K562 (cell line): ENCODE data around the gene CDIPT. TPM values are rescaled to one million over a fixed set of nuclear protein-coding genes. Genes with fewer than 3 reads are reported as not detected.

Source experiments
- HMG20A ChIP-seq: fragments of 450-650 bp; formaldehyde crosslinking; conservative IDR thresholded peaks from 2 replicates; pipeline ENCODE4 v1.4.0; 2020; ENCODE audit warnings: mild to moderate bottlenecking, mixed read lengths
- MCM5 ChIP-seq: fragments of 450-650 bp; IDR thresholded peaks from 2 replicates; pipeline ENCODE4 v1.6.1; 2016; ENCODE audit warnings: low read depth
- MEIS2 ChIP-seq: fragments of 450-650 bp; IDR thresholded peaks from 2 replicates; pipeline ENCODE4 v1.6.1; 2014; ENCODE audit warnings: mild to moderate bottlenecking; ENCODE audit not compliant: partially characterized antibody
- MYBL2 ChIP-seq, 2 experiments: fragments of 450-650 bp in 1 of 2; sonication (generic) in 1 of 2; formaldehyde crosslinking in 1 of 2; IDR thresholded peaks; 2 replicates each; pipeline versions ENCODE4 v1.6.1 to v1.8.1; 2017 to 2022; ENCODE audit warnings: borderline replicate concordance in 1 of 2, inconsistent platforms in 1 of 2, low read depth in 1 of 2, mild to moderate bottlenecking in 1 of 2, missing genetic modification reagents in 1 of 2, moderate library complexity in 1 of 2
- POLR2G ChIP-seq: fragments of 200-400 bp; formaldehyde crosslinking; IDR thresholded peaks from 2 replicates; pipeline ENCODE4 v1.6.1; 2017; ENCODE audit warnings: low read depth, mild to moderate bottlenecking, antibody characterized with exemption, low read length, moderate library complexity
- RBM17 ChIP-seq: fragments of 200-400 bp; formaldehyde crosslinking; IDR thresholded peaks from 2 replicates; pipeline ENCODE4 v1.6.1; 2017; ENCODE audit warnings: low read depth, mild to moderate bottlenecking, low read length, borderline replicate concordance
- RCOR1 ChIP-seq, 2 experiments: IDR thresholded peaks; 2 replicates each; pipeline ENCODE4 v1.6.1; 2012; ENCODE audit warnings: low read depth in 2 of 2, low read length in 2 of 2, borderline replicate concordance in 1 of 2, improper control_type of control experiment in 1 of 2
- SMARCE1 ChIP-seq: fragments of 450-650 bp; IDR thresholded peaks from 2 replicates; pipeline ENCODE4 v1.7.1; 2016; ENCODE audit warnings: mild to moderate bottlenecking
- TEAD1 ChIP-seq, 2 experiments: fragments of 450-650 bp in 1 of 2; sonication (generic) in 1 of 2; formaldehyde crosslinking; IDR thresholded peaks; 2 replicates each; pipeline versions ENCODE4 v1.4.0 to v1.8.0; 2020 to 2022; ENCODE audit warnings: mild to moderate bottlenecking in 2 of 2, missing genetic modification reagents in 1 of 2
- ZNF740 ChIP-seq, 3 experiments: fragments of 200-800 bp in 1 of 3; sonication (Bioruptor generic) in 1 of 3; sonication (generic) in 1 of 3; formaldehyde crosslinking in 1 of 3; IDR thresholded peaks; 2 replicates each; pipeline versions ENCODE4 v1.6.1 to v1.8.0; 2016 to 2022; ENCODE audit warnings: mild to moderate bottlenecking in 2 of 3, missing compliant biosample characterization in 2 of 3, missing genetic modification characterization in 2 of 3, missing genetic modification reagents in 1 of 3
- polyA plus RNA-seq, 8 experiments: library from polyadenylated mRNA; depleted of rRNA in 4 of 8; stranded (reverse) in 5 of 8; unstranded in 3 of 8; fragments of >200 nt; fragmentation: Nextera tagmentation in 2 of 8; fragmentation: Illumina TruSeq in 1 of 8; extraction: Ambion mirVana in 2 of 8; extraction: Trizol in 1 of 8; gene quantifications; 2 replicates each; pipeline versions ENCODE4 v1.2.1 to v1.2.3, GENCODE V29; 2011 to 2014; ENCODE audit warnings: inconsistent platforms in 1 of 8, missing spikeins in 1 of 8
- total RNA-seq, 7 experiments: library from RNA; depleted of rRNA in 6 of 7; stranded (reverse); fragments of >200 nt in 6 of 7; fragmentation: Illumina TruSeq in 2 of 7; extraction: Trizol in 2 of 7; gene quantifications; 2 replicates each; pipeline versions ENCODE4 v1.2.1 to v1.2.3, GENCODE V29; 2011 to 2021; ENCODE audit warnings: low replicate concordance in 1 of 7
- TF ChIP-seq, protein P1 (sequence below): IDR thresholded peaks from 2 replicates; pipeline ENCODE4 v1.6.1; 2011; ENCODE audit warnings: borderline replicate concordance, low read depth, mild to moderate bottlenecking, moderate library complexity, low read length; ENCODE audit not compliant: insufficient read depth, poor library complexity, severe bottlenecking
- TF ChIP-seq, protein P2 (sequence below): fragments of 250-450 bp; sonication (Bioruptor Pico); IDR thresholded peaks from 2 replicates; pipeline ENCODE4 v1.4.0; 2020; ENCODE audit warnings: borderline replicate concordance

CDIPT gene
- total and polyA plus RNA-seq, 9 of the 15 experiments (the other 6 are each of a cell fraction or from before 2014, with no cell fraction given), result 1.3 to 37.0 (median 23.0) TPM

- TF ChIP-seq ZNF740 (CRISPR knock-in tag; IDR thresholded peaks at IDR 0.05) (no peak), ZNF740 (tag; IDR thresholded peaks at IDR 0.05) (no peak), SMARCE1 (0 out of 2 replicates have a peak, but pooled peaks have one; percentile 21), POLR2G (peak; percentile 90), RBM17 (no peak), MEIS2 (peak; percentile 98), MYBL2 (IDR thresholded peaks at IDR 0.05; ENCODE audit: low read depth) (no peak; the same call in 1 of the 2 replicates), MYBL2 (CRISPR knock-in tag; IDR thresholded peaks at IDR 0.05; ENCODE audit: borderline replicate concordance) (no peak), HMG20A (CRISPR knock-in tag) (no peak), TEAD1 (CRISPR knock-in tag; IDR thresholded peaks at IDR 0.05) (peak; percentile 19 to 92; a peak in 3 of 4 replicates), RCOR1 (IDR thresholded peaks at IDR 0.05; ENCODE audit: borderline replicate concordance in 1 of 2, low read depth in 2 of 2, low read length in 2 of 2) (peak in 1 of 2 experiments; percentile 25; a peak in 2 of 4 replicates), MCM5 (no peak)
- TF ChIP-seq, protein P1, sequence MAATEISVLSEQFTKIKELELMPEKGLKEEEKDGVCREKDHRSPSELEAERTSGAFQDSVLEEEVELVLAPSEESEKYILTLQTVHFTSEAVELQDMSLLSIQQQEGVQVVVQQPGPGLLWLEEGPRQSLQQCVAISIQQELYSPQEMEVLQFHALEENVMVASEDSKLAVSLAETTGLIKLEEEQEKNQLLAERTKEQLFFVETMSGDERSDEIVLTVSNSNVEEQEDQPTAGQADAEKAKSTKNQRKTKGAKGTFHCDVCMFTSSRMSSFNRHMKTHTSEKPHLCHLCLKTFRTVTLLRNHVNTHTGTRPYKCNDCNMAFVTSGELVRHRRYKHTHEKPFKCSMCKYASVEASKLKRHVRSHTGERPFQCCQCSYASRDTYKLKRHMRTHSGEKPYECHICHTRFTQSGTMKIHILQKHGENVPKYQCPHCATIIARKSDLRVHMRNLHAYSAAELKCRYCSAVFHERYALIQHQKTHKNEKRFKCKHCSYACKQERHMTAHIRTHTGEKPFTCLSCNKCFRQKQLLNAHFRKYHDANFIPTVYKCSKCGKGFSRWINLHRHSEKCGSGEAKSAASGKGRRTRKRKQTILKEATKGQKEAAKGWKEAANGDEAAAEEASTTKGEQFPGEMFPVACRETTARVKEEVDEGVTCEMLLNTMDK, result peak; percentile 90
- TF ChIP-seq, protein P2, sequence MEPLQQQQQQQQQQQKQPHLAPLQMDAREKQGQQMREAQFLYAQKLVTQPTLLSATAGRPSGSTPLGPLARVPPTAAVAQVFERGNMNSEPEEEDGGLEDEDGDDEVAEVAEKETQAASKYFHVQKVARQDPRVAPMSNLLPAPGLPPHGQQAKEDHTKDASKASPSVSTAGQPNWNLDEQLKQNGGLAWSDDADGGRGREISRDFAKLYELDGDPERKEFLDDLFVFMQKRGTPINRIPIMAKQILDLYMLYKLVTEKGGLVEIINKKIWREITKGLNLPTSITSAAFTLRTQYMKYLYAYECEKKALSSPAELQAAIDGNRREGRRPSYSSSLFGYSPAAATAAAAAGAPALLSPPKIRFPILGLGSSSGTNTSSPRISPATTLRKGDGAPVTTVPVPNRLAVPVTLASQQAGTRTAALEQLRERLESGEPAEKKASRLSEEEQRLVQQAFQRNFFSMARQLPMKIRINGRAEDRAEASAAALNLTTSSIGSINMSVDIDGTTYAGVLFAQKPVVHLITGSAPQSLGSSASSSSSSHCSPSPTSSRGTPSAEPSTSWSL (CRISPR knock-in tag), result no peak
Observed at GRCh38 chr16:29815793-29816693, 47.0 kb downstream of the CDIPT start, which contains the start of gene PAGR1 (continued).
